T-helper 9 cell (primary cell): Measurements from ENCODE around the gene OSBP2.

ENCODE experiments used
- DNase-seq: peaks from one replicate; pipeline ENCODE4 v3.0.0-alpha.2; 2020

The OSBP2 gene

DNA sequence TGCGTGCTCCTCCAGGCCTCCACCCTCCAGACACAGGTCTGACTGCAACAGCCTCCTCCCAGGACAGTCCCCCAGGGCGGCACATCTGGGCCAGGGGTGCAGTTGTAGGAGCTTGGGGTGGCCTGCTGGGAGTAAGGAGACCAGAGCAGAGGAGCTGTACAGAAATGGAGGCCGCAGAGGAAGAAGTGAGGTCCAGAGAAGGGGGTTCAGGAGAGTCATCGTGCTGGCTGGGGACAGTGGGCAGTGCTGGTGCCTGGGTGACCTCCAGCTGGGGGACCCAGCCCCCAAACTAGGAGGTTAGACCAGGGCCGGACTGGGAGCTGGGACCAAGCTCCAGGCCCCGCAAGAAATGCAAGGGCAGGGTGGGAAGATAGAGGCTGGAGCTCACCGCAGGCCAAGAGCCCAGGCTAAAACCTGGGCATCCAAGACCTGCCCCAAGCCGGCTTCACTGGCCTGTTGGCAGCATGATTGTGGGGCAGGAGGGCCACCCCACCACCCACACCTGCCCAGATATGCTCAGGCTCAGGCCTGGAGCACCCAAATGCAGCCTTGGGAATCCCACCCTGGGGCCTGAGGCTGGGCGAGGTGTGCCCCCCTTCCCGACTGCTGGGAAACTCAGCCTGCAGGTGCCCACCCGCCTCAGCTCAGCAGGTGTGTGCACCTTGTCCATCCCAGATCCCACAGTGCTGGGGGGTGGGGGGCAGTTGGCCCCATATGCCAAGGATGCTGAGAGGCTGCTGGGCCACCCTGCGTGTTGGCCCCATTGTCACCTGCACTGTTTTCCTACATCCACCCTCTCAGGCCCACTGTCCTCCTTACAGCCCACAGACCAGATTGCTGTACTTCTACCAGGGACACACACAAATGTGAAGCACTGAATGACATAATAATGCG, 177.0 kb downstream of the OSBP2 start:
- DNase-seq = no peak

DNA sequence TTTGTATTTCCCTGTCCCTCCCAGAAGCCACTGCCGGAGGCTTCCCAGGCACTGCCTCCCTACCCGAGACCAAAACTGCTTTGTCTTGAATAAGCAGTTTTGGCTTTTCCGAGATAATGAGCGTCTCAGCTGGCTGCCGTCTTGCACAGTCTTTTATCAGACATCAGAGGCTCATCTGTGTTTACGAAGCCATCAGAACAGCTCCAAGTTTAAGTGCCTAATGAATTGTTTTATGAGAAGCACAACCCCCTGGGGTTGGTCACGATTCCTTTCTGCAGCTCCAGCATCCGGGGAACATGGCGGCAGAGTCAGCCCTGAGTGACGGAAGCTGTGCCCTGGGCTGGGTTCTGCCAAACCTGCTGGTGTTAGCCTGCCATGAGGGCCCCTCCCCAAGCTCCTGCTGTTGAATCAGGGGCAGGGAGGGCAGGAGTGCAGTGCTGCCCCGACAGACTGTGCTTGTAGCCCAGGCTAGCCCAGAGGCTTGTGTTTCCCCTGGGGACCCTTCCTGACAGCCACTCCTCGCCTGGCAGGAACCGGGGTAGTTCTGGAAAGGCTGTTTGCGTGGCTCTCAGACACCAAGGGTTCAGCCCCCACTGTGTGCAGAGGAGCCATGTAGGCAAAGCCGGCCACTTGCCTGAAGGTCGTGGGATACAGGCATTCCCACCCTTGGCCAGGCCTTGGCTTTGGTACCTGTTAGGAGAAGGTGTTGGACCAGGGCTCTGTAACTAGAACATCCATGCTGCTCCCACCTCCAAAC, 177.8 kb downstream of the OSBP2 start:
- no peak for DNase-seq

DNA sequence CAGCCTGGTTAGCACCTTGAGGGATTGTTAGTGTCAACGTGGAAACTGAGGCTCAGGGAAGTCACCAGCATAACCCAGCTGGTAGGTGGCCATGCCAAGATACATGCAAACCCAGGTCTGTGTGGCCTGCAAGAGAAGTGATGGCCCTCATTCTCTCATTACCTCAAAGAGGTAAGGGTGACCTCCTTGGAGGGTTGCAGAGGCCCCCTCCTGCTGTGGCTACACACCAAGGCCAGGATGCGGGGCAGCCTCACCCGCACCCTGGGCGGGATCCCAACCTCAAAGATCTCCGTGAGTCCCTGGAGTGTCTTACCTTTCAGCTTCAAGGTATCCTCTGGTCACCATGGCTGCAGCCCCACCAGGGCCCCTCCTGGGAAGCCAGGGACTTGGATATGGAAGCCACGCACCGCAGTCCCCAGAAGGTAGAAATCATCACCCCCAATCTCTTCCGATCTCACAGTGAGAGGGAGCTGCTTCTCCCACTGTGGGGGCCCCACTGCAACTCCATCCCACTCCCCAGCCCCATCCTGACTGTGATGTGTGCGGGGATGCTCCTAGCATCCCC, 178.5 kb downstream of the OSBP2 start:
- DNase-seq = no peak

GRCh38 chr22:30873661-30874060, 179.0 kb downstream of the OSBP2 start:
- no peak for DNase-seq

DNA sequence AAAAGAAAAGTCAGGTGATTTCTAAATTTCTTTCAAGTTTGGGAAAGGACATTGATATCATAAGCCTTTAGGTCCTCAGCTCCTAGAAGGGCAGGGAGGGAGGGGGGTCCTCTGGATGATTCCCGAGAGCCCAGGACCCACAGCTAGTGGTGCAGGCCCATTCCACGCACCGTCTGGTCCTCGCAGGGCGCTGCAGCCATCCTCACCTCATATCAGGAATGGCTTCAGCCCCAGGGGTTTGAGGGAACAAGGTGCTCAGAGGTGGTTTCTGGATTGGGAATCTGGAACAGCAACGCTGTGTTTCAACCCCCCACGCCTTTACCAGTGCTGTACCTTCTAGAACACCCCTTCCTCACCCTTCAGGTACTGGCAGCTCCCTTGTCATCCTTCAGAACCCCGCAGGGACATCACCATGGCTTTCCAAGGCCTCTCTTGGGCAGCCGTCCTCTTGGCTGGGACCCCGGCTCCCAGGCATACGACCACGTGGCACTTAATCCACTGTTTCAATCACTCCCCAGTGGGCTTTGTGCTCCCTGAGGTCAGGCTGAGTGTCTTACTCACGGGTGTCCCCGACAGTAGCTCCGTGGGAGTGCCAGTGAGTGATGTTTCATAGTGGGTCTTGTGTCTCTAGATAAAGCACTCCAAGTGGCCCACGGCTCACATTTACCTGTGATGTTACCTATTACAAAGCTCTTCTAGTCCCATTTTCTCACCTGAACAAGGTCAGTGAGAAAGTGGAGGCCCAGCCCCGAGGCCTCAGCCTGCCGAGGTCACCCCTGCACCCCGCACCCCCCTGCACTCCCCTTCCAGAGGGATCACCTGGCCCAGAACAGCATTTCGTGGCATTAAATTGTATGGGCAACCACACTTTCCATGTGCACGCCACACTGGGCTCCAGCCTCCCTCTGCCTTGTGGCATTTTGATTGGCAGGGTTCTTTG, 180.0 kb downstream of the OSBP2 start:
- DNase-seq = no peak

DNA sequence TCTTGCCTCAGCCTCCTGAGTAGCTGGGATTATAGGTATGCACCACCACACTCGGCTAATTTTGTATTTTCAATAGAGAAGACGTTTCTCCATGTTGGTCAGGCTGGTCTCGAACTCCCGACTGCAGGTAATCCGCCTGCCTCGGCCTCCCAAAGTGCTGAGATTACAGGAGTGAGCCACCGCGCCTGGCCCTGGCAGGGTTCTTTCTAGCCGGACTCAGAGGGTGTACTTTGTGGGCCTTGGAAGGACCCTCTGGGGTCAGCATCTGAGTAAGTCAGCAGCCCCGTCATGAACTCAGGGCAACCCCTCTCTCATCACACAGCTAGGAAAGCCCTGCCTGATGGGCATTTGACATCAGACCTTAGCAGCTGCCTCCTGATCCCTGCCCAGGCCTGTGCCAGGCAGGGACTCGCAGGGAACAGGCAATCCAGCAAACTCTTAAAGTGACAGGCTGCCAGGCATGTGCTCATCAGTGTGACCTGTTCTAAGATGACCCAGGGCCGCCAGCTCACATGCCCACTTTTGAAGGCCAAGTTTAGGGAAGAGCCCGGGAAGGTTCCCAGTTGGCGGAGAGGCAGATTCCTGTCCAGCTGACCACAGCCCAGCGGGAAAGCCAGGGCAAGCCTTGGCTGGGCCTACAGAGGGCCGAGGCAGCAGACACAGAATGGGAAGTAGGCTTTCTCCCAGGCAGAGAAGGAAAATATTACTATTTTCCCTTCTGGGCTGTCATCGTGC, 181.0 kb downstream of the OSBP2 start:
- no peak for DNase-seq

DNA sequence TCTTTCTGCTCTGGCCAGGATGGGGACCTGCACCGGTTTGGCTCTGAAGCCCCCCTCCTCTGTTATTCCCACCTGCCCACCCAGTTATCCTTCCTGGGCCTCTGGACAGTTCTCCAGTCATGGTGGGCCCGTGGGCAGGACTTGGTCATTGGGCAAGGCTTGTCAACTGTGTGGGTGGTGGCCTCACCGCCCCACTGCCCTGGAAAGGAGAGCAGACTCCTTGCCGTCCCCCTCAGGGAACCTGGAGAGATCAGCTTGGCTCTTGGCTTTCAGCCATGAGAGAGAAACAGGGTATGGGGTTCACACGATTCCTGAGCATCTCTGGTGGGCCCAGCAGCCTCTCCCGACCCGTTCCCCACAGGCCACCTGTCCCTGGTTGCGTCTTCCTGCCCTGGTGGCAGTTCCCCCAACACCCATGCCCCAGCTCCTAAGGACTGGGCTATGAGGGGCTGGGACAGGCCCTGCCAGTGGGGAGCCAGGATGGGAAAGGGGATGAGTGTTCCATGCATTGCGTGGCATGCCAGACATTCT, 181.6 kb downstream of the OSBP2 start:
- no peak for DNase-seq

GRCh38 chr22:30876915-30877553, 182.4 kb downstream of the OSBP2 start:
- no peak for DNase-seq

DNA sequence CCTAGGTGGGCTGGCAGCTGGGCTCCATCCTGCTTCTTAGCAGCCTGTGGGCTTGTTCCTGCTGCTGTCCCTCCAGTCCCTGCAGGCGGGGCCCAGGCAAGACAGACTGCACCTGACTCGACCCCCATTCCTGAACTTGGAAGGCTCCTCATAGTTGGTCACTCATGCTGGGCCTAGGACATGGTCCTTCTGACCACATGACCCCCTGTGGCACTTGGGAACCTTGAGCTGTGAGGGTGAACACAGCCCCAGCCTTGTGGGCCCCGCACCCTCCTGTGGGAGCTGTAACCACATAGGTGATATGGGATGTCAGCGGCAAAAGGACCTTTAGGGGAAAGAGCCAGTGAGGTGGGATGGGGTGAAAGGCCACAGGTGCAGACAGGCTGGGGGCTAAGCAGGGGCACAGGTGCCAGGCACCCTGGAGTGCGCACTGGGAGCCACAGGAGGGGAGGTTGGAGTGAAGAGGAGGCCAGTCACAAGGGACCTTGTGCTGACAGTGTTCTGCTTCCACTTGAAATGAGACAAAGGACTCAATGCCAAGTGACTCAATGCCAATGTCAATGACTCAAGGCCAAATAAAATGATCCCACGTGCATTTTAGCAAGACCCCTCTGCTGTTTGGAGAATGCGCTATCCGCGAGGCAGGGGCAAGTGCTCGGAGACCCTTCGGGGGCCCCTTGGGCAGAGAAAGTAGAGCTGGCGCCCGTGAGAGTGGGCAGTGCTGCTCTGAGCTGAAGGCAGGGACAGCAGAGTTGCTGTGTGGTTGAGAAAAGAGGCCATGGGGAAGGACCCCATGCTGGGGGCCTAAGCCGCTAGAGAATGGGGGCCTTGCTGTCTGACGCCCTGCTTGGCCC, 183.2 kb downstream of the OSBP2 start:
- DNase-seq = no peak

GRCh38 chr22:30878516-30879414, 184.1 kb downstream of the OSBP2 start:
- DNase-seq = no peak

DNA sequence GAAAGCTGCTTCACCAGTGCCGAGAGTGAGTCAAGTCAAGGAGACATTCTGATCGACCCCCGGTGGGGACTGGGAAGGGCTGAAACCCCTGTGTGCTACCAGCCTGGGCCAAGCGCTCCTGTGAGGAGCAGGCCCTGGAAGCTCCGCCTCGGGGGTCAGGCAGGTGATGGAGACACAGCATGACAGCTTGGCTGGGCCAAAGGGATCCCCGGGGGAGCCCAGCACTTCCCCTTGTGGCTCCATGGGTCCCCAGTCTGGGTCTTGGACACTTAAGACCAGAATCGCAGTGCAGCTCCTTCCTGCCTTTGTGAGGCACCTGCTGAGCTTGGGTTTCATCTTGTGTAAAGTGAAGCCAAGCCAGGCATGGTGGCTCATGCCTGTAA, 184.7 kb downstream of the OSBP2 start:
- DNase-seq = no peak

DNA sequence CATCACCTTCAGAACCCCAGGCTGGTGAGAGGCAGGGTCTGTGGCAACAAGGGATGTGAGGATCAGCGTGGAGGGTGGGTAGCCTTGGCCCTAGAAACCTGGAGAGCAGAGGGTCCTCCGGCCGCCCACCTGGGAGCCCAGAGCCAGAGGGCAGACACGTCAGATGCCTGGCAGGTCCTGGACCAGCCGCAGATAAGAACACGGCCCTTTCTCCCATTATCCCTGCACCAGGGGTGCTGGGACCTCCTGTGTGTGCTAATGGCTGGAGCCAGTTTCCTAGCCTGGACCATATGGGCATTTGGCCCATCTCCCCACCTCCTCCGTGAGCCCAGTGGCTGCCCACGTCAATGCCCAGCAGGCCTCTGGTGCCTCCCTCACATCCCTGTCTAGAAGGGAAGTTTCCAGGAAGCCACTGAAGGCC, 185.5 kb downstream of the OSBP2 start:
- DNase-seq = no peak

- no peak for DNase-seq
Measured at GRCh38 chr22:30880847-30881246, 186.2 kb downstream of the OSBP2 start.

GRCh38 chr22:30881361-30882183, 186.9 kb downstream of the OSBP2 start:
- DNase-seq = no peak

DNA sequence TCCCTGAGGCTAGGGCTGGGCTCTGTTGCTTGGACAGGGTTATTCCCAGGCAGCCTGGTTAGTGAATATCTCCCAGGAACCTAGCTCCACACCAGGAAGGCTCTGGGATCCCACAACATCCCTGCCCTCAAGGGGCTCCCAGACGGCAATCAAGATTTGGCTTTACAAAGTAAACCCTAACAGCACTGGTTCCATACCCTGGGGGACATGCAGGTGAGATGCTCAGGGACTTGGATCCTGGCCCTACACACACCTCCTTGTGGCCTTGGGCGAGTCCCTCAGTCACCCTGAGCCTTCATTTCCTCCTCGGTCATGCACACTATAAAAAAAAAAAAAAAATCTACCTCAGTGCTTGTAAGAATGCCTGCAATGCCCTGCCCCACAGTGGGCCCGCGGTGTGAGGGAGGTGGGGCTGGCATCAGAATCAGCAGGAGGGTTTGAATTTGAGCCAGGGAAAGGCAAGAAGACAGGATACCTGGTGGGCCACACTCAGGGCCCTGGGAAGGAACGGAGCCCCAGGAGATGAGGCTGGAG, 187.6 kb downstream of the OSBP2 start:
- DNase-seq = no peak

GRCh38 chr22:30882974-30883533, 188.4 kb downstream of the OSBP2 start:
- no peak for DNase-seq

DNA sequence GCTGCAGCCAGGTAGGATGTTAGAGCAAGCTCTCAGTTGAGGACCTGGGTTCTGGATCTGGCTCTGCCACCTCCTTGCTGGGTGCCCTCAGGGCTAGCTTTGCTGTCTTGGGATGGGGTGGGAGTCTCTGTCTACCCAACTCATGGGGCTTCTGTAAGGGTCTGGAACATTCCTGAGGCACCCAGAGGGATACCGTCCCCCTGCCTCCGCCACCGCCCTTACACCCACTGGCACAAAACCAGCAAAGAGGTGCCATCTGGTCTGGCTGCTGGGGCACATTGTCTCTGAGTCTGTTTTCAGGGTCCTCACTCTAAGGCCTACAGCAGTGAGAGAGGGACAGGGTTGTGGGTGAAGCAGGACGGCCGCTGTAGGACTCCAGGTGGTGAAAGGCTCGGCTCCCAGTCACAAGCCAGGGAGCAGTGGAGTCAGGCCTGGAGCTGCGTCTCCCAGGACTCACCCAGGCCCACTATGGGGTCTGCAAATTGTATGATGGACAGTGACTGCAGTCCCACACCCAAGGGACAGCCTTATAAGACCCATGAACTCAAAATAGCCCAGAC, 189.0 kb downstream of the OSBP2 start:
- DNase-seq = no peak
